ENCODE results near the gene ACTN4. TPM values are rescaled to one million over a fixed set of nuclear protein-coding genes. Genes with fewer than 3 reads are reported as not detected.
"Not testable (repeated sequence)": the region's sequence is repeated elsewhere in the genome, so short reads cannot be mapped to it uniquely, and the experiment has no call there.

The ACTN4 gene
- polyA plus RNA-seq, 1 experiment, result 970 TPM

DNA sequence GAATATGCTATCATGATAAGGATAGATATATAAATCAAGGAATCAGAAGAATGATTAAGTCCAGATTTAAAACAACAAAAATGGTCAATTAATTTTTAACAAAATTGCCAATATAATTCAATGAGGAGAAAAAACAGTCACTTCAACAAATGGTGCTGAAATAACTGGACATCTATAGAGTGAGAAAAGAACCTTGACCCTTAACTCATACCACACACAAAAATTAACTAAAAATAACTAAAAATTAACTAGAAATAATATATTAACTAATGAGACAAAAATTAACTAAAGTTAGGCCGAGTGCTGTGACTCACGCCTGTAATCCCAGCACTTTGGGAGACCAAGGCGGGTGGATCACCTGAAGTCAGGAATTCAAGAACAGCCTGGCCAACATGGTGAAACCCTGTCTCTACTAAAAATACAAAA lies 116.4 kb downstream of the ACTN4 start:
- CTCF ChIA-PET, result no interaction called here
- no peaks in the 10 kb centered on the region for H3K27me3 ChIP-seq (ENCODE audit: control insufficient read depth, insufficient read depth, low read length)
- no peak for DNase-seq (ENCODE audit: low read depth)
- H3K36me3 ChIP-seq (ENCODE audit: control insufficient read depth, insufficient read depth, low read length), result no peaks in the 10 kb centered on the region
- H3K4me3 ChIP-seq (ENCODE audit: low read depth, low read length), result no peak overlapping the region
- POLR2A ChIA-PET, result no interaction called here
- TF ChIP-seq, protein P1, sequence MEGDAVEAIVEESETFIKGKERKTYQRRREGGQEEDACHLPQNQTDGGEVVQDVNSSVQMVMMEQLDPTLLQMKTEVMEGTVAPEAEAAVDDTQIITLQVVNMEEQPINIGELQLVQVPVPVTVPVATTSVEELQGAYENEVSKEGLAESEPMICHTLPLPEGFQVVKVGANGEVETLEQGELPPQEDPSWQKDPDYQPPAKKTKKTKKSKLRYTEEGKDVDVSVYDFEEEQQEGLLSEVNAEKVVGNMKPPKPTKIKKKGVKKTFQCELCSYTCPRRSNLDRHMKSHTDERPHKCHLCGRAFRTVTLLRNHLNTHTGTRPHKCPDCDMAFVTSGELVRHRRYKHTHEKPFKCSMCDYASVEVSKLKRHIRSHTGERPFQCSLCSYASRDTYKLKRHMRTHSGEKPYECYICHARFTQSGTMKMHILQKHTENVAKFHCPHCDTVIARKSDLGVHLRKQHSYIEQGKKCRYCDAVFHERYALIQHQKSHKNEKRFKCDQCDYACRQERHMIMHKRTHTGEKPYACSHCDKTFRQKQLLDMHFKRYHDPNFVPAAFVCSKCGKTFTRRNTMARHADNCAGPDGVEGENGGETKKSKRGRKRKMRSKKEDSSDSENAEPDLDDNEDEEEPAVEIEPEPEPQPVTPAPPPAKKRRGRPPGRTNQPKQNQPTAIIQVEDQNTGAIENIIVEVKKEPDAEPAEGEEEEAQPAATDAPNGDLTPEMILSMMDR (IDR thresholded peaks at IDR 0.05; ENCODE audit: insufficient read depth, low read depth, low read length), result no peak

DNA sequence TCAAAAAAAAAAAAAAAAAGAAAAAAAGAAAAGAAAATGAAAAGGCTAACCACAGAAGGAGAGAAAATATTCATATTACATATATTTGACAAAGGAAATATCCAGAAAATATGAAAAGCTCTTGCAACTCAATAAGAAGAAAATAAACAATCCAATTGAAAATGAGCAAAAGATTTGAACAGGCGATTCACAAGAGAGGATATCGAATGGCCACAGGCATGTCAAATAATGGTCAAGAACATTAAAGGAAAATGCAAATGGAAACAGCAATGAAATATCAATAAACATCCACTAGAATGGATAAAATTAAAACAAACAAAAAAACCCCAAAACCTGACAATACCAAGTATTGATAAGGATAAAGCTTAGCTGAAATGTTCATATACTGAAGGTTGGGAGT lies 117.8 kb downstream of the ACTN4 start:
- DNase-seq (ENCODE audit: low read depth), result no peak
- Histone ChIP-seq H3K4me3 (ENCODE audit: low read depth, low read length) (no peak overlapping the region), H3K27me3 (ENCODE audit: control insufficient read depth, insufficient read depth, low read length) (no peaks in the 10 kb centered on the region), H3K36me3 (ENCODE audit: control insufficient read depth, insufficient read depth, low read length) (no peaks in the 10 kb centered on the region)
- POLR2A ChIA-PET, result no interaction called here
- TF ChIP-seq, protein P1 (IDR thresholded peaks at IDR 0.05; ENCODE audit: insufficient read depth, low read depth, low read length), result no peak
- CTCF ChIA-PET, result no interaction called here

DNA sequence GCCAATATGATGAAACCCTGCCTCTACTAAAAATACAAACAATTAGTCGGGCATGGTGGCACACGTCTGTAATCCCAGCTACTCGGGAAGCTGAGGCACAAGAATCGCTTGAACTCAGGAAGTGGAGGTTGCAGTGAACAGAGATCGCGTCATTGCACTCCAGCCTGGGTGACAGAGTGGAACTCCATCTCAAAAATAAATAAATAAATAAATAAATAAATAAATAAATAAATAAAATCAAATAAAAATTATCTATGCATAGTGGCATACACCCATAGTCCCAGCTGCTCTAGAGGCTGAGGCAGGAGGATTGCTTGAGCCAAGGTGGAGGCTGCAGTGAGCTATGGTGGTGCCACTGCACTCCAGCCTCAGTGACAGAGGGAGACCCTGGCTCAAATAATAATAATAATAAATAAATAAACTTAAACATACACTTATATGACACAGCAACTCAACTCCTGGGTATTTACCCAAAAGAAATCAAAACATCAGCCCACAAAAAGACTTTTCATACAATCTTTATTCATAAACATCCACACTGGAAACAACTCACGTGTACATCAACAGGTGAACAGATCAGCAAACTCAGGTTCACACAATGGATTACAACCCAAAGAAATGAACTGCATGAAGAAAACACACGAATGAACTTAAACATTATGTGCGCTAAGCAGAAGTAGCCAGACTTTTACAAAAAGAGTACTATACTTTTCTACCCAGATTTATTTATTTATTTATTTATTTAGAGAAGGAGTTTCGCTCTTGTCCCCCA lies 119.0 kb downstream of the ACTN4 start:
- TF ChIP-seq, protein P1 (IDR thresholded peaks at IDR 0.05; ENCODE audit: insufficient read depth, low read depth, low read length), result no peak
- H3K27me3 ChIP-seq (ENCODE audit: control insufficient read depth, insufficient read depth, low read length), result no peaks in the 10 kb centered on the region
- POLR2A ChIA-PET, result no interaction called here
- CTCF ChIA-PET, result no interaction called here
- no peak overlapping the region for H3K4me3 ChIP-seq (ENCODE audit: low read depth, low read length)
- DNase-seq (ENCODE audit: low read depth), result no peak
- H3K36me3 ChIP-seq (ENCODE audit: control insufficient read depth, insufficient read depth, low read length), result no peaks in the 10 kb centered on the region

DNA sequence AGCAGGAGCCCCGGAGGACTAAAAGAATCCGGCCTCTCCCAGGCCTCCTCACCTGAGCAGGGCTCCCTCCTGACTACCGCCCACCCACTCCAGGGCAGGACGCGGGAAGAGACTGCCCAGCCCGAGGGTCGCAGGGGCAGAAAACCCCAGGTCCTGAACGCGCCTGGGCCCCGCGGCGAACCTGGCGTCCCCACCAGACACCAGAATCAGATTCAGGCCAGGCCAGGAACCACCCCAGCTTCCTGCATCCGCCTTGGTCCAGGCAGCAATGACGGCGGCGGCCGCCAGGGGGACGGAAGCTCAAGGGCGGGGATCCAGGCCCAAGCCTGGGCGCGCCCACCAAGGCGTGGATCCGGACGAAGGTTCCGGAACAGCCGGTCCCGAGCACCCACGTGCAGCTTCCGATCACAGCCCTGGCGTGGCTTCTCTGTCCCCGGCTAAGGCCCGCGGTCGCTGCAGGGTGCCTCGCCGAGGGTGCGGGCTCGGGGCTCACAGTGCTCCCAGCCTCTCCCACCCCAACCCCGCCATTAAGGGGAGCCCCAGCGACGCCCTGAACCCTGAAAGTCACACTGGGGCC lies 122.3 kb downstream of the ACTN4 start:
- H3K4me3 ChIP-seq (ENCODE audit: low read depth, low read length), result no peak overlapping the region
- no peaks in the 10 kb centered on the region for H3K27me3 ChIP-seq (ENCODE audit: control insufficient read depth, insufficient read depth, low read length)
- ChIA-PET POLR2A (interaction anchor here (0.5 kb wide), 1 partner anchor 1517 kb away, joined by 3 read pairs; no protein-coding TSS in a partner anchor), CTCF (interaction anchor here (0.6 to 1.7 kb wide), 23 partner anchors 9 to 1860 kb away, joined by 3 to 12 read pairs (median 3); no protein-coding TSS in a partner anchor)
- no peaks in the 10 kb centered on the region for H3K36me3 ChIP-seq (ENCODE audit: control insufficient read depth, insufficient read depth, low read length)
- TF ChIP-seq, protein P1 (IDR thresholded peaks at IDR 0.05; ENCODE audit: insufficient read depth, low read depth, low read length), result peak; percentile 80
- no peak for DNase-seq (ENCODE audit: low read depth)

DNA sequence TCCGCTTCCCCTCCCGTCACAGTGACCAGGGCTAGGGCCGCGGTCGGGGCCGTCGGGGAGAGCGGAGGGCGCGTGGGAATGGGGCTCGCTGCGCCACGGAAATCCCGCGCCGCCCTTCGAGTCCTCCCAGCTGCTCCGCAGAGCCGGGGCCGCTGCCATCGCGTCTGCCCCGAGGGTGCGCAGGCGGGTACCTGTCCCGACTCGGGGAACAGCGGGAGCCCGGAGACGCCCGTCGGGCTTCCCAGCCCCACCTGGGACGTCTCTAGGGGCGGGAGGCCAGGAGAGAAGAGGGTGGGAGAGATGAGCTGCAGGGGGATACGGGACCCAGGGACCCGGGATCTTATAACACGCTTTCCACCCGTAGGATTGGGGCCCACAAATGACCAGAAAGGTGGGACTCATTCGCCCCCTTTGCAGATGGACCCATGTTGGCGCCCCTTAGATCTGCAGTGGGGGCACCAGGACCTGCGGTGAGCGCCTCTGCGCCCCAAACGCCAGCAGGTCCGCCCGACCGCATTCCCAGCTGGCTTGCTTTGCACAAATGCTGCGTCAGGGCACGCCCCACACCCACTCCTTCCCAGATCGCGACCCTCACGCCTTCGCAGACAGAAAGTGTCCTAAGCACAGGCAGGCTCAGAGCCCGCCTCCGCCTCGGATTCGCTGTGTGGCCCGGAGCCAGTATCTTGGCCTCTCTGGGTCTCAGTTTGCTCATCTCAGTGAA lies 122.9 kb downstream of the ACTN4 start:
- H3K36me3 ChIP-seq (ENCODE audit: control insufficient read depth, insufficient read depth, low read length); H3K27me3 ChIP-seq (ENCODE audit: control insufficient read depth, insufficient read depth, low read length); DNase-seq (ENCODE audit: low read depth); POLR2A ChIA-PET; H3K4me3 ChIP-seq (ENCODE audit: low read depth, low read length): not testable (repeated sequence)
- CTCF ChIA-PET, result interaction anchor here (0.6 to 1.7 kb wide), 20 partner anchors 8 to 132 kb away, joined by 3 to 12 read pairs (median 3); no protein-coding TSS in a partner anchor

DNA sequence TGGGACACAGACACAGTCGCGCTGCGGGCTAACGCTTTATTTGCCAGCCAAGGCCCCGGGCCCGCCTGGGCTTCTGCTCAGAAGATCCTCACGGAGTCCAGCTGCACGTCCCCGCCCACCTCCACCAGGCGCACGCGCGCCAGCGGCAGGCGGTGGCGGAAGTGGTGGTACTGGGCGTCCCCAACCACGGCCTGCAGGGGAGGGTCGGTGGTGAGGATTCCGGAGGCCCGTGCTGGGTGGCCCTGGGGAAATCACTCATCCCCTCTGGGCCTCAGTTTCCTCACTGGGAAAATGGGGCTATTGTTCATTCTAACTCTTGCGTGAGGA lies 123.5 kb downstream of the ACTN4 start:
- H3K4me3 ChIP-seq (ENCODE audit: low read depth, low read length); H3K36me3 ChIP-seq (ENCODE audit: control insufficient read depth, insufficient read depth, low read length); DNase-seq (ENCODE audit: low read depth); POLR2A ChIA-PET; CTCF ChIA-PET; H3K27me3 ChIP-seq (ENCODE audit: control insufficient read depth, insufficient read depth, low read length): not testable (repeated sequence)

DNA sequence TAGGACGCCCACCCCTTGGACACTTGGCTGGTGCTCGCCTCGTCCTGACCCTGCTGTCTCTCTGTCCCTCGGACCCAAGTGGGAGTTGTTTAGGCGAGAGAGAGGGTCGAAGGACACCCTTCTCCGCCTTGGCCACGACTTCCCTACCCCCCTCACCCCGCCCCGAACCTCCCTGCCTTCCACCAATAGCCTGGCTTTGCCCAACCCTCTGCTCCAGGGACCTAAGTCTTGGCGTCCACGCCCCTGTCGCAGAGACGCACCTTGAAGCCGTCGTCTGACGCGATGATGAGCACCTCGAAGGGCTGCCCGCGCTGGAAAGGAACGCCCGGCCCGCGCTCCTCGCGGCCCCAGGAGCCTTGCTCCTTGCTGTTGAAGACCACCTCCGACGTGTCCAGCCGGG lies 124.1 kb downstream of the ACTN4 start:
- POLR2A ChIA-PET; H3K36me3 ChIP-seq (ENCODE audit: control insufficient read depth, insufficient read depth, low read length); DNase-seq (ENCODE audit: low read depth); CTCF ChIA-PET; H3K4me3 ChIP-seq (ENCODE audit: low read depth, low read length); H3K27me3 ChIP-seq (ENCODE audit: control insufficient read depth, insufficient read depth, low read length): not testable (repeated sequence)

Data from BJ (cell line).